IPS DF 6.9 (cell line): Measurements from ENCODE around the gene GUCD1.
"Not testable (repeated sequence)": the region's sequence is repeated elsewhere in the genome, so short reads cannot be mapped to it uniquely, and the experiment has no call there.

Experiments used
- DNase-seq: peaks from one replicate; pipeline ENCODE4 v3.0.0-alpha.2; 2013; ENCODE audit warnings: low read depth, low spot score
- H3K27ac ChIP-seq: one replicate; pipeline ENCODE4 v1.5.1; 2013; ENCODE audit warnings: low read length, control low read depth
- H3K27me3 ChIP-seq: 2 replicates; pipeline ENCODE4 v1.6.1; 2013; ENCODE audit warnings: mild to moderate bottlenecking, low read length; ENCODE audit not compliant: control insufficient read depth, insufficient read depth
- H3K36me3 ChIP-seq: 2 replicates; pipeline ENCODE4 v1.6.1; 2013; ENCODE audit warnings: low read length; ENCODE audit not compliant: control insufficient read depth, insufficient read depth
- H3K4me1 ChIP-seq: 2 replicates; pipeline ENCODE4 v1.6.1; 2013; ENCODE audit warnings: low read length; ENCODE audit not compliant: control insufficient read depth, insufficient read depth
- H3K4me3 ChIP-seq: 2 replicates; pipeline ENCODE4 v1.5.1; 2013; ENCODE audit warnings: mild to moderate bottlenecking, low read length
- H3K9me3 ChIP-seq: 2 replicates; pipeline ENCODE4 v1.6.1; 2013; ENCODE audit warnings: low read length, inconsistent platforms; ENCODE audit not compliant: control insufficient read depth, insufficient read depth
- WGBS: extraction: QIAGEN DNeasy Blood & Tissue Kit; methylation state at CpG from one replicate; pipeline ENCODE4 v1.1.7; 2013; ENCODE audit warnings: mixed read lengths, missing lambda C conversion rate; ENCODE audit not compliant: insufficient read length, insufficient coverage; 5-methylcytosine and 5-hydroxymethylcytosine counted together

Gene GUCD1

DNA sequence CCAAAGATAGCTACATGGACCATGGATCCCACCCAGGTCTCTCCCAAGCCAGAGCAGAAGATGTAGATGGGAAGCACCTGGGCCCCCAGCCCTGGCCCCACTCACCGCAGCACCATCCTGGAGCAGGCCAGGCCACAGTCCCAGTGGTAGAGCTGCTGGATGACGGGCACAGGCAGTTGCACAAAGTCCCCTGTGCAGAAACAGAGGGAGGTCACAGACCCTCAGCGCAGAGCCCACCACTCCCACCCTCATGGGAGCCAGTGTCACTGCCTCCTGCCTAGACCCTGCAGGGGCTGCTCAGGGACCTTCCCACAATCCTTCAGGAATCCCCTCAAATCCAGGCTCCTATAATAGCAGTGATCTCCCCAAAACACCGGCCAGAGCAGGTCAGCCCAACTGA lies 6.1 kb downstream of the GUCD1 start:
- H3K36me3 ChIP-seq = peaks cover 20% of the 10 kb centered on the region
- WGBS = no CpG with 5 or more reads among the region's 4 CpGs
- no peak overlapping the region for H3K27ac ChIP-seq
- no peaks in the 10 kb centered on the region for H3K9me3 ChIP-seq
- no peak overlapping the region for H3K4me3 ChIP-seq
- no peak for DNase-seq
- H3K27me3 ChIP-seq = no peaks in the 10 kb centered on the region
- no peaks in the 10 kb centered on the region for H3K4me1 ChIP-seq

GRCh38 chr22:24543679-24544243 lies 11.2 kb downstream of the GUCD1 start:
- no CpG with 5 or more reads among the region's 11 CpGs for WGBS
- Histone ChIP-seq H3K36me3 (peaks cover 37% of the 10 kb centered on the region), H3K27ac (no peak overlapping the region), H3K9me3 (no peaks in the 10 kb centered on the region), H3K4me3 (no peak overlapping the region), H3K4me1 (no peaks in the 10 kb centered on the region), H3K27me3 (no peaks in the 10 kb centered on the region)
- DNase-seq = no peak

DNA sequence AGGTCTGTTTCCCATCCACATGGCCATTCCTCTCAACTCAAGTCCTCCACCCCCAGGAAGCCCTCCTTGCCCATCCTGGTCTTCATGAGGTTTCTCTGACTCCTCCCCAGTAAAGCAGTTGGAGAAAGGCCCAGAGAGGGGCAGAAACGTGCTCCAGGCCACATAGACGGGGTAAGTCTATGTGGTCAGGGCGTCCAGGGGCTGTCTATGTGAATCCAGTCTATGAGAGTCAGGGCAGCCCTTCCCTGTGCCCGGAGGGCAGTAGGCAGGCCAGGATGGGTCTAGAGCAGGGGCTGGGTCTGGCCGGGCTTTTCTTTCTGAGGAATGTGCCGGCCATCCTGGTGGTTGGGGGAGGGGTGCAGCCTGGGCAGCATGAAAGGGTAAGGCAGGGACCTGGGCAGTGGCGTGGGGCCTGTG lies 11.7 kb downstream of the GUCD1 start:
- WGBS = no CpG with 5 or more reads among the region's 7 CpGs
- H3K9me3 ChIP-seq = no peaks in the 10 kb centered on the region
- H3K27ac ChIP-seq = no peak overlapping the region
- no peak overlapping the region for H3K4me3 ChIP-seq
- DNase-seq = no peak
- H3K27me3 ChIP-seq = no peaks in the 10 kb centered on the region
- peaks cover 35% of the 10 kb centered on the region for H3K36me3 ChIP-seq
- no peaks in the 10 kb centered on the region for H3K4me1 ChIP-seq

GRCh38 chr22:24542641-24543040 lies 12.3 kb downstream of the GUCD1 start:
- no peak for DNase-seq
- H3K27ac ChIP-seq = no peak overlapping the region
- H3K4me1 ChIP-seq = no peaks in the 10 kb centered on the region
- H3K4me3 ChIP-seq = no peak overlapping the region
- H3K27me3 ChIP-seq = no peaks in the 10 kb centered on the region
- H3K36me3 ChIP-seq = peaks cover 31% of the 10 kb centered on the region
- WGBS = no CpG with 5 or more reads among the region's 9 CpGs
- no peaks in the 10 kb centered on the region for H3K9me3 ChIP-seq

GRCh38 chr22:24541681-24542515 lies 13.0 kb downstream of the GUCD1 start:
- no peaks in the 10 kb centered on the region for H3K9me3 ChIP-seq
- no peaks in the 10 kb centered on the region for H3K4me1 ChIP-seq
- no CpG with 5 or more reads among the region's 6 CpGs for WGBS
- DNase-seq = no peak
- H3K27ac ChIP-seq = no peak overlapping the region
- peaks cover 26% of the 10 kb centered on the region for H3K36me3 ChIP-seq
- H3K27me3 ChIP-seq = no peaks in the 10 kb centered on the region
- no peak overlapping the region for H3K4me3 ChIP-seq

DNA sequence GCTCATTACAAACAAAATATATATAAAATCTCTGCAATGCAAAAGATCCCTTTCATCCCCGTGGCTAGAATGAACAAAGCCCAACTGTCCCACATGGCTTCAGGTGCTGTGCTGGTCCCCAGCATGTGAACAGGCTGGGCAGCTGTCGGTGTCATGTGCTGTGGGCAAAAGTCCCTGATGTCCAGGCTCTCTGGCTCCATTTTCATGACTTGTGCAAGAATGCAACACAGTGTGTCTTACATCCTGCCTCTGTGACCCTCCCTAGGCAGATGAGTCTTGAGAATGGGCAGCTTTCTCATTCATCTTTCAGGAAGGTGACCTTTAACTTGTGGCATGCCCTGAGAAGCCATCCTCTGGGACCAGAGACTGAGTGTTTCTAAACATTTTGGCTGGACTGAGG lies 14.5 kb downstream of the GUCD1 start:
- Histone ChIP-seq H3K36me3 (peaks cover 20% of the 10 kb centered on the region), H3K4me1 (no peaks in the 10 kb centered on the region), H3K27ac (no peak overlapping the region), H3K27me3 (no peaks in the 10 kb centered on the region), H3K4me3 (no peak overlapping the region), H3K9me3 (no peaks in the 10 kb centered on the region)
- DNase-seq = no peak
- WGBS = no CpG with 5 or more reads among the region's 2 CpGs

DNA sequence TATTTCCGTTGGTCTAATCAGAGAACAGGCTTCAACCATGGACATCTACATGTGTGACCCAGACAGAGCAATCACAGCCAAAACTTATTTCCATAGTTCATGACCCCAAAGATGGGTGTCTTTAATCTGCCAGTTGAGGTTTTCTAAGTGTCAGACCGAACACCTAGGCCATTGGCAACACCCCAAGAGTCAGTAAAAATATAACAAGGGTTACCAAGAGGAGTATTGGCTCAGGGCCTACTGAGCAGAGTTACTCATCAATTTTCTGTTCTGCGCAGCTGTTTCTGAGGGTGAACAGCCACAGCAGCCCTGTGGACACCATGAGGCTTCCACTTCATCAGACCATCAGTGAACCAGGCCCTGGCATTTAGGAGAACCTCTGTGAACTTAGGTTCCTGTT lies 18.8 kb downstream of the GUCD1 start:
- Histone ChIP-seq H3K36me3 (no peaks in the 10 kb centered on the region), H3K27ac (no peak overlapping the region), H3K4me1 (0 out of 2 replicates have a peak, but pooled peaks cover 1% of the 10 kb centered on the region), H3K9me3 (no peaks in the 10 kb centered on the region), H3K27me3 (no peaks in the 10 kb centered on the region), H3K4me3 (no peak overlapping the region)
- no peak for DNase-seq
- no CpG with 5 or more reads among the region's 3 CpGs for WGBS

DNA sequence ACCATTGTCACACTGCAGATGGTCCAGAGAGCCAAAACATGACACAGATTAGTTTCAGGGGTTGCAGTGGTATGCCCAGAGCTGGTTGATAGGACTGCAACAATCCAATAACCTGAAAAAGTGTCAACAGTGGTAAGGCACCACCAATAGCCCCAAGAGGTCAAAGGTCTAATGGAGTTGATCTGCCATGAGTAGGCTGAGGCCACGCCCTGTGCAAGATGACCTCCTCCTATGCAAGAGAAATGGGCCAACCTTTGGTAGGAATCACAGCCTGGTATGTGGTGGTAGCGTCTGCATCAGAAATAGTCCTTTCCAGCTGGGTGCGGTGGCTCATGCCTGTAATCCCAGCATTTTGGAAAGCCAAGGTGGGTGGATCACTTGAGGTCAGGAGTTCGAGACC lies 19.6 kb downstream of the GUCD1 start:
- DNase-seq = no peak
- no CpG with 5 or more reads among the region's 4 CpGs for WGBS

GRCh38 chr22:24532075-24532474 lies 22.9 kb downstream of the GUCD1 start:
- Histone ChIP-seq H3K4me1 (0 out of 2 replicates have a peak, but pooled peaks cover 1% of the 10 kb centered on the region), H3K27ac (no peak overlapping the region), H3K27me3 (no peaks in the 10 kb centered on the region), H3K4me3 (no peak overlapping the region), H3K9me3 (no peaks in the 10 kb centered on the region), H3K36me3 (no peaks in the 10 kb centered on the region)
- WGBS = no CpG with 5 or more reads among the region's 1 CpG
- no peak for DNase-seq

More for the DNA sequence above, 19.6 kb downstream of the GUCD1 start:
- Histone ChIP-seq H3K27me3 (no peaks in the 10 kb centered on the region), H3K4me1 (0 out of 2 replicates have a peak, but pooled peaks cover 1% of the 10 kb centered on the region), H3K36me3 (no peaks in the 10 kb centered on the region), H3K4me3 (no peak overlapping the region), H3K9me3 (no peaks in the 10 kb centered on the region), H3K27ac (no peak overlapping the region)

DNA sequence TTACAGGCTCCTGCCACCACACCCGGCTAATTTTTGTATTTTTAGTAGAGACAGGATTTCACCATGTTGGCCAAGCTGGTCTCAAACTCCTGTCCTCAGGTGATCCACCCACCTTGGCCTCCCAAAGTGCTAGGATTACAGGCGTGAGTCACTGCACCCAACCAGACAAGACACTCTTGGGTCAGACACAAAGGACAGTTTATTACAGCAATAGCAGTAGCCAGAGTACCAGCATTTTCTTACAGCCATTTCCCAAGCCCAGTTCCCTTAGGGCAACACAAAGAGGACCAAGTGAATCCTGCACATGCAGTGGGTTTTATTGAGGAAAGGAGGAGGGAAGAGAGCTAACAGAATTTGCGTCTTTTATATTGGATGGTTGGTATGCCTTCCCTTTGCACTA lies 24.0 kb downstream of the GUCD1 start:
- H3K9me3 ChIP-seq, DNase-seq, H3K36me3 ChIP-seq, H3K4me3 ChIP-seq, H3K27ac ChIP-seq, H3K4me1 ChIP-seq, H3K27me3 ChIP-seq: not testable (repeated sequence)
- no CpG with 5 or more reads among the region's 3 CpGs for WGBS
